T-helper 2 cell treated with Interferon-gamma antibody and Interleukin-4, amounts not matched to agents 5 μg/mL and 100 μg/mL, for 36 hours (primary cell): ENCODE measurements around the gene CDH3.

Experiments used
- DNase-seq: peaks from one replicate; pipeline ENCODE4 v3.0.0; 2021; ENCODE audit warnings: low spot score
- H3K27ac Mint-ChIP-seq: one replicate; pipeline ENCODE4 v1.8.0; 2021; ENCODE audit warnings: mild to moderate bottlenecking, mixed read lengths
- H3K27me3 Mint-ChIP-seq: one replicate; pipeline ENCODE4 v1.8.0; 2021; ENCODE audit warnings: low read depth, mixed read lengths
- H3K36me3 Mint-ChIP-seq: one replicate; pipeline ENCODE4 v1.8.0; 2021; ENCODE audit warnings: low read depth, mixed read lengths
- H3K4me1 Mint-ChIP-seq: one replicate; pipeline ENCODE4 v1.8.0; 2021; ENCODE audit warnings: low read depth, mixed read lengths
- H3K4me3 Mint-ChIP-seq: one replicate; pipeline ENCODE4 v1.8.0; 2022; ENCODE audit warnings: mild to moderate bottlenecking, moderate library complexity, mixed read lengths
- H3K9me3 Mint-ChIP-seq: one replicate; pipeline ENCODE4 v1.8.0; 2021; ENCODE audit warnings: mixed read lengths

Gene CDH3

GRCh38 chr16:68642047-68642435, 3.1 kb upstream of the CDH3 start:
- no peaks in the 10 kb centered on the region for H3K36me3 Mint-ChIP-seq
- H3K4me1 Mint-ChIP-seq, result no peaks in the 10 kb centered on the region
- DNase-seq, result no peak
- H3K27ac Mint-ChIP-seq, result no peak overlapping the region
- no peak overlapping the region for H3K4me3 Mint-ChIP-seq
- H3K9me3 Mint-ChIP-seq, result no peaks in the 10 kb centered on the region
- H3K27me3 Mint-ChIP-seq, result peaks cover 48% of the 10 kb centered on the region

GRCh38 chr16:68642436-68643101, 2.5 kb upstream of the CDH3 start:
- peaks cover 53% of the 10 kb centered on the region for H3K27me3 Mint-ChIP-seq
- no peak for DNase-seq
- H3K9me3 Mint-ChIP-seq, result no peaks in the 10 kb centered on the region
- H3K4me1 Mint-ChIP-seq, result no peaks in the 10 kb centered on the region
- no peak overlapping the region for H3K27ac Mint-ChIP-seq
- H3K36me3 Mint-ChIP-seq, result no peaks in the 10 kb centered on the region
- H3K4me3 Mint-ChIP-seq, result no peak overlapping the region

- H3K4me3 Mint-ChIP-seq, result no peak overlapping the region
- peaks cover 59% of the 10 kb centered on the region for H3K27me3 Mint-ChIP-seq
- DNase-seq, result no peak
- H3K4me1 Mint-ChIP-seq, result no peaks in the 10 kb centered on the region
- H3K36me3 Mint-ChIP-seq, result no peaks in the 10 kb centered on the region
- no peaks in the 10 kb centered on the region for H3K9me3 Mint-ChIP-seq
- no peak overlapping the region for H3K27ac Mint-ChIP-seq
Observed at GRCh38 chr16:68643227-68643626, 1.9 kb upstream of the CDH3 start.

- no peaks in the 10 kb centered on the region for H3K36me3 Mint-ChIP-seq
- peaks cover 63% of the 10 kb centered on the region for H3K27me3 Mint-ChIP-seq
- H3K27ac Mint-ChIP-seq, result no peak overlapping the region
- H3K4me1 Mint-ChIP-seq, result no peaks in the 10 kb centered on the region
- H3K4me3 Mint-ChIP-seq, result no peak overlapping the region
- no peaks in the 10 kb centered on the region for H3K9me3 Mint-ChIP-seq
- no peak for DNase-seq
Observed at GRCh38 chr16:68643847-68644246, 1.3 kb upstream of the CDH3 start.

- Mint-ChIP-seq H3K4me1 (no peaks in the 10 kb centered on the region), H3K36me3 (no peaks in the 10 kb centered on the region), H3K4me3 (no peak overlapping the region), H3K27me3 (peaks cover 64% of the 10 kb centered on the region), H3K27ac (no peak overlapping the region), H3K9me3 (no peaks in the 10 kb centered on the region)
- no peak for DNase-seq
Observed at GRCh38 chr16:68644296-68644695, 814 bp upstream of the CDH3 start.

- no peaks in the 10 kb centered on the region for H3K36me3 Mint-ChIP-seq
- no peak for DNase-seq
- H3K9me3 Mint-ChIP-seq, result no peaks in the 10 kb centered on the region
- no peak overlapping the region for H3K4me3 Mint-ChIP-seq
- H3K27ac Mint-ChIP-seq, result no peak overlapping the region
- H3K27me3 Mint-ChIP-seq, result peaks cover 66% of the 10 kb centered on the region
- H3K4me1 Mint-ChIP-seq, result no peaks in the 10 kb centered on the region
Observed at GRCh38 chr16:68645494-68646388, 631 bp downstream of the CDH3 start.

GRCh38 chr16:68646953-68647659, 2.0 kb downstream of the CDH3 start:
- Mint-ChIP-seq H3K9me3 (no peaks in the 10 kb centered on the region), H3K27ac (no peak overlapping the region), H3K36me3 (no peaks in the 10 kb centered on the region), H3K4me1 (no peaks in the 10 kb centered on the region), H3K27me3 (peaks cover 59% of the 10 kb centered on the region), H3K4me3 (no peak overlapping the region)
- DNase-seq, result no peak

GRCh38 chr16:68651136-68651535, 6.0 kb downstream of the CDH3 start:
- H3K27ac Mint-ChIP-seq, result no peak overlapping the region
- peaks cover 33% of the 10 kb centered on the region for H3K27me3 Mint-ChIP-seq
- no peak for DNase-seq
- H3K4me1 Mint-ChIP-seq, result no peaks in the 10 kb centered on the region
- no peak overlapping the region for H3K4me3 Mint-ChIP-seq
- no peaks in the 10 kb centered on the region for H3K9me3 Mint-ChIP-seq
- no peaks in the 10 kb centered on the region for H3K36me3 Mint-ChIP-seq

GRCh38 chr16:68652659-68653058, 7.5 kb downstream of the CDH3 start:
- peaks cover 19% of the 10 kb centered on the region for H3K27me3 Mint-ChIP-seq
- no peaks in the 10 kb centered on the region for H3K9me3 Mint-ChIP-seq
- H3K4me3 Mint-ChIP-seq, result no peak overlapping the region
- no peaks in the 10 kb centered on the region for H3K4me1 Mint-ChIP-seq
- DNase-seq, result no peak
- no peaks in the 10 kb centered on the region for H3K36me3 Mint-ChIP-seq
- no peak overlapping the region for H3K27ac Mint-ChIP-seq

GRCh38 chr16:68655806-68656205, 10.7 kb downstream of the CDH3 start:
- H3K27me3 Mint-ChIP-seq, result peaks cover 15% of the 10 kb centered on the region
- no peaks in the 10 kb centered on the region for H3K9me3 Mint-ChIP-seq
- no peak overlapping the region for H3K27ac Mint-ChIP-seq
- no peaks in the 10 kb centered on the region for H3K4me1 Mint-ChIP-seq
- no peak overlapping the region for H3K4me3 Mint-ChIP-seq
- no peak for DNase-seq
- H3K36me3 Mint-ChIP-seq, result no peaks in the 10 kb centered on the region

GRCh38 chr16:68656751-68657150, 11.6 kb downstream of the CDH3 start:
- H3K9me3 Mint-ChIP-seq, result no peaks in the 10 kb centered on the region
- peaks cover 13% of the 10 kb centered on the region for H3K27me3 Mint-ChIP-seq
- no peak overlapping the region for H3K4me3 Mint-ChIP-seq

GRCh38 chr16:68658341-68658973, 13.3 kb downstream of the CDH3 start:
- H3K4me1 Mint-ChIP-seq, result no peaks in the 10 kb centered on the region
- H3K9me3 Mint-ChIP-seq, result no peaks in the 10 kb centered on the region
- no peak overlapping the region for H3K4me3 Mint-ChIP-seq
- H3K27ac Mint-ChIP-seq, result no peak overlapping the region
- H3K27me3 Mint-ChIP-seq, result peaks cover 9% of the 10 kb centered on the region
- no peaks in the 10 kb centered on the region for H3K36me3 Mint-ChIP-seq
- DNase-seq, result no peak

More at GRCh38 chr16:68656751-68657150, 11.6 kb downstream of the CDH3 start:
- Mint-ChIP-seq H3K27ac (no peak overlapping the region), H3K4me1 (no peaks in the 10 kb centered on the region), H3K36me3 (no peaks in the 10 kb centered on the region)
- no peak for DNase-seq

- Mint-ChIP-seq H3K4me1 (no peaks in the 10 kb centered on the region), H3K36me3 (no peaks in the 10 kb centered on the region), H3K27ac (no peak overlapping the region), H3K4me3 (no peak overlapping the region), H3K9me3 (no peaks in the 10 kb centered on the region), H3K27me3 (peaks cover 9% of the 10 kb centered on the region)
- no peak for DNase-seq
Observed at GRCh38 chr16:68658974-68659360, 13.9 kb downstream of the CDH3 start.
